K562 (cell line): ENCODE results near the gene CLTC. TPM values are rescaled to one million over a fixed set of nuclear protein-coding genes. Genes with fewer than 3 reads are reported as not detected.

ENCODE experiments used
- ADNP ChIP-seq: fragments of 200-800 bp; sonication (Bioruptor generic); IDR thresholded peaks from 2 replicates; pipeline ENCODE4 v1.6.1; 2016; ENCODE audit warnings: missing genetic modification characterization, missing compliant biosample characterization
- HOXB6 ChIP-seq: fragments of 250-450 bp; sonication (Bioruptor Pico); IDR thresholded peaks from 2 replicates; pipeline ENCODE4 v1.5.1; 2022; ENCODE audit warnings: mild to moderate bottlenecking, borderline replicate concordance
- KAT2B ChIP-seq: IDR thresholded peaks from one replicate; pipeline ENCODE4 v1.6.1; 2012; ENCODE audit warnings: low read depth, mild to moderate bottlenecking, control low read depth, inconsistent platforms, low read length, moderate library complexity
- MCM2 ChIP-seq: fragments of 450-650 bp; IDR thresholded peaks from 2 replicates; pipeline ENCODE4 v1.6.1; 2017; ENCODE audit warnings: low read depth, mild to moderate bottlenecking
- MTA1 ChIP-seq: fragments of 450-650 bp; IDR thresholded peaks from 2 replicates; pipeline ENCODE4 v1.6.1; 2017; ENCODE audit warnings: borderline replicate concordance
- NCOR1 ChIP-seq: fragments of 450-650 bp; IDR thresholded peaks from 2 replicates; pipeline ENCODE4 v1.6.1; 2016; ENCODE audit warnings: mild to moderate bottlenecking, moderate library complexity
- PTRF ChIP-seq: fragments of 450-650 bp; IDR thresholded peaks from 2 replicates; pipeline ENCODE4 v1.6.1; 2016; ENCODE audit warnings: mild to moderate bottlenecking, missing genetic modification characterization, missing compliant biosample characterization
- RFX7 ChIP-seq: fragments of 250-450 bp; sonication (Bioruptor Pico); IDR thresholded peaks from 2 replicates; pipeline ENCODE4 v1.5.1; 2021; ENCODE audit warnings: mild to moderate bottlenecking
- RHOXF2B ChIP-seq: fragments of 250-450 bp; sonication (Bioruptor Pico); conservative IDR thresholded peaks from 2 replicates; pipeline ENCODE4 v1.5.1; 2021
- SAP30 ChIP-seq: fragments of 200-600 bp; sonication (generic); IDR thresholded peaks from 2 replicates; pipeline ENCODE4 v1.6.1; 2012; ENCODE audit warnings: borderline replicate concordance, low read depth, mild to moderate bottlenecking, moderate library complexity, low read length, control low read depth, inconsistent platforms; ENCODE audit not compliant: insufficient read depth, poor library complexity, severe bottlenecking
- SIX5 ChIP-seq, 2 experiments: IDR thresholded peaks; 2 replicates each; pipeline ENCODE4 v1.6.1; 2011; ENCODE audit warnings: low read length in 2 of 2, borderline replicate concordance in 1 of 2, low read depth in 1 of 2, mild to moderate bottlenecking in 1 of 2, moderate library complexity in 1 of 2; ENCODE audit not compliant: insufficient read depth in 1 of 2
- SNRNP70 ChIP-seq: fragments of 200-400 bp; formaldehyde crosslinking; optimal IDR thresholded peaks from 2 replicates; pipeline ENCODE3; 2017; ENCODE audit warnings: low read depth, low read length
- TCF7 ChIP-seq: sonication (generic); IDR thresholded peaks from 2 replicates; pipeline ENCODE4 v1.6.1; 2016; ENCODE audit warnings: antibody characterized with exemption, borderline replicate concordance
- YBX1 ChIP-seq: fragments of 450-650 bp; IDR thresholded peaks from 2 replicates; pipeline ENCODE4 v1.7.1; 2016; ENCODE audit warnings: mild to moderate bottlenecking
- ZNF316 ChIP-seq: fragments of 450-650 bp; IDR thresholded peaks from 2 replicates; pipeline ENCODE4 v1.6.1; 2016
- ZNF445 ChIP-seq: fragments of 250-450 bp; sonication (Bioruptor Pico); IDR thresholded peaks from 2 replicates; pipeline ENCODE4 v1.4.0; 2020; ENCODE audit warnings: low read depth, mild to moderate bottlenecking, moderate library complexity
- ZNF695 ChIP-seq: fragments of 450-650 bp; formaldehyde crosslinking; IDR thresholded peaks from 2 replicates; pipeline ENCODE4 v1.4.0; 2020; ENCODE audit warnings: mild to moderate bottlenecking, moderate library complexity
- ZNF696 ChIP-seq: fragments of 250-450 bp; sonication (Bioruptor Pico); conservative IDR thresholded peaks from 2 replicates; pipeline ENCODE4 v1.4.0; 2020; ENCODE audit warnings: mild to moderate bottlenecking, moderate library complexity
- polyA plus RNA-seq, 8 experiments: library from polyadenylated mRNA; depleted of rRNA in 4 of 8; stranded (reverse) in 5 of 8; unstranded in 3 of 8; fragments of >200 nt; fragmentation: Nextera tagmentation in 2 of 8; fragmentation: Illumina TruSeq in 1 of 8; extraction: Ambion mirVana in 2 of 8; extraction: Trizol in 1 of 8; gene quantifications; 2 replicates each; pipeline versions ENCODE4 v1.2.1 to v1.2.3, GENCODE V29; 2011 to 2014; ENCODE audit warnings: inconsistent platforms in 1 of 8, missing spikeins in 1 of 8
- total RNA-seq, 7 experiments: library from RNA; depleted of rRNA in 6 of 7; stranded (reverse); fragments of >200 nt in 6 of 7; fragmentation: Illumina TruSeq in 2 of 7; extraction: Trizol in 2 of 7; gene quantifications; 2 replicates each; pipeline versions ENCODE4 v1.2.1 to v1.2.3, GENCODE V29; 2011 to 2021; ENCODE audit warnings: low replicate concordance in 1 of 7
- TF ChIP-seq, protein P1 (sequence below): IDR thresholded peaks from 2 replicates; pipeline ENCODE4 v1.6.1; 2011; ENCODE audit warnings: borderline replicate concordance, low read depth, mild to moderate bottlenecking, moderate library complexity, low read length; ENCODE audit not compliant: insufficient read depth, poor library complexity, severe bottlenecking
- TF ChIP-seq, protein P2 (sequence below): fragments of 250-450 bp; sonication (Bioruptor Pico); IDR thresholded peaks from 2 replicates; pipeline ENCODE4 v1.8.0; 2022; ENCODE audit warnings: moderate library complexity, mild to moderate bottlenecking, inconsistent platforms
- TF ChIP-seq, protein P3 (sequence below): sonication (generic); formaldehyde crosslinking; IDR thresholded peaks from 2 replicates; pipeline ENCODE4 v1.9.0; 2022; ENCODE audit warnings: mild to moderate bottlenecking, missing genetic modification reagents
- TF ChIP-seq, protein P4 (sequence below), 3 experiments: fragments of 200-800 bp in 1 of 3; sonication (Bioruptor generic) in 1 of 3; sonication (generic) in 1 of 3; formaldehyde crosslinking in 1 of 3; IDR thresholded peaks; 2 replicates each; pipeline versions ENCODE4 v1.6.1 to v1.8.0; 2016 to 2022; ENCODE audit warnings: mild to moderate bottlenecking in 2 of 3, missing compliant biosample characterization in 2 of 3, missing genetic modification characterization in 2 of 3, missing genetic modification reagents in 1 of 3

CLTC gene
- total and polyA plus RNA-seq, 9 of the 15 experiments (the other 6 are each of a cell fraction or from before 2014, with no cell fraction given) = 115 to 267 (median 174) TPM

DNA sequence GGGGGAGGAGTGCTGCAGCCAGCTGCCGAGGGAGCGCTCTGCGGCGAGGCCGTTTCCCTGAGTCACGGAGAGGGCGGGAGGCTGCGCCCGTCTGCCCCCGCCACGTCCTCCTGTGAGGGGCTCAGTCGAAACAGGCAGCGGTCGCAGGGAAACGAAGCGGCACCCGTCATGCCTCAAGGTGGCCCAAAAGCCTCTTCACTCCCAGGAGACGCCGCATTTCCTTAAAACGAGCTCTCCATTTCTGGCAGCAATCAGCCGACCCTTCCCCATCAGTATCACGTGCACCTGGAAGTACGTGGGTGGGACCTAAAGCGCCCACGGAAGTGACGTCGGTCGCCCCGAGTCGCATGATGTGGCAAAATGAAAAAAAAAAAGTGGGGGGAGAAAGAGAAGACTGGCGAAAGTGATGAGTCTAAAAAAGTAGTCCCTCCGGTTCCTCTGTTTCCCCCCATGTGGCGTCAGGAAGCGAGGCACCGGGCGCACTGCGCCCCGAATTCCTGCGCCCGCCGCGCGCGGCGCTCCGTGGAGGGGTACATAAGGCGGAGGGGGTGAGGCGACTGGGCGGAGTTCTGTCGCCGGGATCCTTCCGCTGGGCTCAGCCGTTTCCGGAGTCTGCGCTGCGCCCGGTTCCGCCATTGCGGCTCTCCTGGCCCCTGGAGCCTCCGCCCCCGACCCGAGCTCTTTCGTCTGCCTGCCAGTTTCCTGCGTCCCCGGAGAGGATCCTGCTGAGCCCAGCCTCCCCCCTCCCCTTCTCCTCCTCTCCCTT, at the start of gene CLTC (continued):
- TF ChIP-seq, protein P1, sequence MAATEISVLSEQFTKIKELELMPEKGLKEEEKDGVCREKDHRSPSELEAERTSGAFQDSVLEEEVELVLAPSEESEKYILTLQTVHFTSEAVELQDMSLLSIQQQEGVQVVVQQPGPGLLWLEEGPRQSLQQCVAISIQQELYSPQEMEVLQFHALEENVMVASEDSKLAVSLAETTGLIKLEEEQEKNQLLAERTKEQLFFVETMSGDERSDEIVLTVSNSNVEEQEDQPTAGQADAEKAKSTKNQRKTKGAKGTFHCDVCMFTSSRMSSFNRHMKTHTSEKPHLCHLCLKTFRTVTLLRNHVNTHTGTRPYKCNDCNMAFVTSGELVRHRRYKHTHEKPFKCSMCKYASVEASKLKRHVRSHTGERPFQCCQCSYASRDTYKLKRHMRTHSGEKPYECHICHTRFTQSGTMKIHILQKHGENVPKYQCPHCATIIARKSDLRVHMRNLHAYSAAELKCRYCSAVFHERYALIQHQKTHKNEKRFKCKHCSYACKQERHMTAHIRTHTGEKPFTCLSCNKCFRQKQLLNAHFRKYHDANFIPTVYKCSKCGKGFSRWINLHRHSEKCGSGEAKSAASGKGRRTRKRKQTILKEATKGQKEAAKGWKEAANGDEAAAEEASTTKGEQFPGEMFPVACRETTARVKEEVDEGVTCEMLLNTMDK = no peak
- TF ChIP-seq, protein P2, sequence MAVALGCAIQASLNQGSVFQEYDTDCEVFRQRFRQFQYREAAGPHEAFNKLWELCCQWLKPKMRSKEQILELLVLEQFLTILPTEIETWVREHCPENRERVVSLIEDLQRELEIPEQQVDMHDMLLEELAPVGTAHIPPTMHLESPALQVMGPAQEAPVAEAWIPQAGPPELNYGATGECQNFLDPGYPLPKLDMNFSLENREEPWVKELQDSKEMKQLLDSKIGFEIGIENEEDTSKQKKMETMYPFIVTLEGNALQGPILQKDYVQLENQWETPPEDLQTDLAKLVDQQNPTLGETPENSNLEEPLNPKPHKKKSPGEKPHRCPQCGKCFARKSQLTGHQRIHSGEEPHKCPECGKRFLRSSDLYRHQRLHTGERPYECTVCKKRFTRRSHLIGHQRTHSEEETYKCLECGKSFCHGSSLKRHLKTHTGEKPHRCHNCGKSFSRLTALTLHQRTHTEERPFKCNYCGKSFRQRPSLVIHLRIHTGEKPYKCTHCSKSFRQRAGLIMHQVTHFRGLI (CRISPR knock-in tag) = no peak
- TF ChIP-seq SNRNP70 = no peak
- no peak for TF ChIP-seq ADNP (tag)
- peak; percentile 92 for TF ChIP-seq MTA1
- peak; percentile 64 for TF ChIP-seq SAP30
- no peak for TF ChIP-seq ZNF695 (CRISPR knock-in tag)
- peak; percentile 70; the same call in 1 of the 2 replicates for TF ChIP-seq TCF7
- peak; percentile 19; the same call in 1 of the 2 replicates for TF ChIP-seq HOXB6 (CRISPR knock-in tag)
- TF ChIP-seq PTRF = no peak
- TF ChIP-seq ZNF316 = peak; percentile 96
- no peak for TF ChIP-seq RHOXF2B (CRISPR knock-in tag)
- TF ChIP-seq, protein P3, sequence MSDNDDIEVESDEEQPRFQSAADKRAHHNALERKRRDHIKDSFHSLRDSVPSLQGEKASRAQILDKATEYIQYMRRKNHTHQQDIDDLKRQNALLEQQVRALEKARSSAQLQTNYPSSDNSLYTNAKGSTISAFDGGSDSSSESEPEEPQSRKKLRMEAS (CRISPR knock-in tag) = peak; percentile 89
- no peak for TF ChIP-seq YBX1
- peak; percentile 73 for TF ChIP-seq NCOR1
- peak in 1 of 2 experiments; percentile 26; a peak in 1 of 4 replicates for TF ChIP-seq SIX5 (IDR thresholded peaks at IDR 0.05; ENCODE audit: borderline replicate concordance in 1 of 2, insufficient read depth in 1 of 2, low read depth in 1 of 2, low read length in 2 of 2)
- TF ChIP-seq RFX7 (CRISPR knock-in tag) = no peak
- no peak for TF ChIP-seq ZNF696 (CRISPR knock-in tag)
- no peak for TF ChIP-seq ZNF445 (CRISPR knock-in tag)
- TF ChIP-seq, protein P4, sequence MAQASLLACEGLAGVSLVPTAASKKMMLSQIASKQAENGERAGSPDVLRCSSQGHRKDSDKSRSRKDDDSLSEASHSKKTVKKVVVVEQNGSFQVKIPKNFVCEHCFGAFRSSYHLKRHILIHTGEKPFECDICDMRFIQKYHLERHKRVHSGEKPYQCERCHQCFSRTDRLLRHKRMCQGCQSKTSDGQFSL (CRISPR knock-in tag; IDR thresholded peaks at IDR 0.05) = peak; percentile 94
- TF ChIP-seq, protein P4 (tag; IDR thresholded peaks at IDR 0.05) = peak in 1 of 2 experiments; percentile 94; a peak in 2 of 4 replicates
- no peak for TF ChIP-seq MCM2
- no peak for TF ChIP-seq KAT2B
